A549 (cell line): ENCODE data around the gene IL1RAP. TPM values are rescaled to one million over a fixed set of nuclear protein-coding genes. Genes with fewer than 3 reads are reported as not detected.
A peak's percentile ranks its signal among the peaks of the same experiment; 100 is the strongest.

ENCODE experiments used
- ATAC-seq, 2 experiments: fragments of 200-7000 bp in 1 of 2; fragments of >200 bp in 1 of 2; cut with Nextera tagmentation in 1 of 2; cut with Tn5 transposase in 1 of 2; 3 replicates each; pipeline versions ENCODE4 v1.8.0 to v1.9.1; 2018 to 2020; ENCODE audit warnings: mild to moderate bottlenecking in 1 of 2, moderate library complexity in 1 of 2
- CTCF ChIA-PET: fragments of 300-600 bp; sonication (Branson Sonifier 250); formaldehyde crosslinking; extraction: SDS; loops from one replicate; lab custom pipeline; 2021; ENCODE audit warnings: antibody characterized with exemption, inconsistent platforms; lab: Yijun Ruan, JAX
- POLR2A ChIA-PET: fragments of 350-600 bp; formaldehyde crosslinking; extraction: SDS; loops from one replicate; lab custom pipeline; 2021; ENCODE audit warnings: antibody characterized with exemption, inconsistent platforms; lab: Yijun Ruan, JAX
- DNase-seq, 2 experiments: peaks; one replicate each; pipeline versions ENCODE4 v3.0.0 to v3.0.0-alpha.2; 2011 to 2016; ENCODE audit warnings: low read depth in 1 of 2, low spot score in 1 of 2
- FAIRE-seq: peaks from 2 replicates; lab custom pipeline; 2011; peaks lifted over from hg19 to GRCh38; lab: Jason Lieb, UNC
- H3K27ac ChIP-seq, 2 experiments: fragments of >200 bp; sonication (Bioruptor Twin); formaldehyde crosslinking; 3 replicates each; pipeline ENCODE4 v1.5.1; 2016 to 2017
- H3K4me1 ChIP-seq: fragments of >200 bp; sonication (Bioruptor Twin); formaldehyde crosslinking; 3 replicates; pipeline ENCODE4 v1.6.1; 2016
- H3K4me2 ChIP-seq: fragments of >200 bp; sonication (Bioruptor Twin); formaldehyde crosslinking; 3 replicates; pipeline ENCODE4 v1.6.1; 2016
- H3K4me3 ChIP-seq: fragments of >200 bp; sonication (Bioruptor Twin); formaldehyde crosslinking; 3 replicates; pipeline ENCODE4 v1.5.1; 2016
- H3K9me3 ChIP-seq: fragments of >200 bp; sonication (Bioruptor Twin); formaldehyde crosslinking; 3 replicates; pipeline ENCODE4 v1.6.1; 2016
- BHLHE40 ChIP-seq: IDR thresholded peaks from 2 replicates; pipeline ENCODE4 v1.6.1; 2012; ENCODE audit warnings: low read depth, low read length, inconsistent platforms
- CBX2 ChIP-seq: fragments of 200-600 bp; sonication (generic); IDR thresholded peaks from 2 replicates; pipeline ENCODE4 v1.6.1; 2016; ENCODE audit warnings: low read depth, mild to moderate bottlenecking, borderline replicate concordance
- CHD2 ChIP-seq: fragments of 150-350 bp; IDR thresholded peaks from 2 replicates; pipeline ENCODE4 v1.6.1; 2014; ENCODE audit warnings: low read length; ENCODE audit not compliant: partially characterized antibody
- ESRRA ChIP-seq: fragments of 150-350 bp; IDR thresholded peaks from 2 replicates; pipeline ENCODE4 v1.6.1; 2014; ENCODE audit warnings: mild to moderate bottlenecking, low read length, borderline replicate concordance
- FOSB ChIP-seq: fragments of 250-450 bp; sonication (Bioruptor Pico); IDR thresholded peaks from 2 replicates; pipeline ENCODE4 v1.5.0; 2020; ENCODE audit warnings: mild to moderate bottlenecking, moderate library complexity
- GATA3 ChIP-seq: IDR thresholded peaks from 2 replicates; pipeline ENCODE4 v1.6.1; 2012; ENCODE audit warnings: borderline replicate concordance
- HOXA7 ChIP-seq: fragments of 250-450 bp; sonication (Bioruptor Pico); IDR thresholded peaks from 2 replicates; pipeline ENCODE4 v1.5.0; 2020; ENCODE audit warnings: mild to moderate bottlenecking, moderate library complexity
- MAFK ChIP-seq: fragments of 450-650 bp; IDR thresholded peaks from 2 replicates; pipeline ENCODE4 v1.6.1; 2014; ENCODE audit not compliant: partially characterized antibody
- NR3C1 ChIP-seq: fragments of >200 bp; sonication (Bioruptor Twin); formaldehyde crosslinking; IDR thresholded peaks from 3 replicates; pipeline ENCODE4 v1.6.1; 2017
- RAD21 ChIP-seq, 2 experiments: fragments of >200 bp in 1 of 2; sonication (Bioruptor Twin) in 1 of 2; formaldehyde crosslinking in 1 of 2; IDR thresholded peaks in 1 of 2; conservative IDR thresholded peaks in 1 of 2; 2 replicates in 1 of 2; 3 replicates in 1 of 2; pipeline ENCODE4 v1.6.1; 2012 to 2018; ENCODE audit warnings: inconsistent platforms in 1 of 2
- SMC3 ChIP-seq: fragments of >200 bp; sonication (Bioruptor Twin); formaldehyde crosslinking; IDR thresholded peaks from 3 replicates; pipeline ENCODE4 v1.6.1; 2018; ENCODE audit warnings: inconsistent platforms
- TFCP2L1 ChIP-seq: fragments of 250-450 bp; sonication (Bioruptor Pico); IDR thresholded peaks from 2 replicates; pipeline ENCODE4 v1.5.0; 2021; ENCODE audit warnings: mild to moderate bottlenecking
- ZFP36 ChIP-seq: fragments of 450-650 bp; IDR thresholded peaks from 2 replicates; pipeline ENCODE4 v1.6.1; 2014; ENCODE audit warnings: borderline replicate concordance; ENCODE audit not compliant: partially characterized antibody
- WGBS: methylation state at CpG from one replicate; pipeline ENCODE4 v1.1.6; 2017; ENCODE audit errors: missing lambda C conversion rate; 5-methylcytosine and 5-hydroxymethylcytosine counted together
- polyA plus RNA-seq, 4 experiments: library from polyadenylated mRNA; depleted of rRNA in 3 of 4; stranded (reverse); fragments of >200 nt; fragmentation: RNase III in 1 of 4; extraction: RNeasy Plus Mini Kit Qiagen cat#74134 plus additional on column Dnase treatment in 1 of 4; gene quantifications; 2 replicates in 3 of 4; 3 replicates in 1 of 4; pipeline ENCODE4 v1.2.3, GENCODE V29; 2011 to 2017
- TF ChIP-seq, protein P1 (sequence below): fragments of 200-600 bp; sonication (generic); IDR thresholded peaks from 2 replicates; pipeline ENCODE4 v1.6.1; 2016; ENCODE audit warnings: antibody characterized with exemption, mild to moderate bottlenecking, moderate library complexity
- TF ChIP-seq, protein P2 (sequence below): IDR thresholded peaks from 2 replicates; pipeline ENCODE4 v1.6.1; 2012
- TF ChIP-seq, protein P3 (sequence below): fragments of 450-650 bp; IDR thresholded peaks from 2 replicates; pipeline ENCODE4 v1.6.1; 2014; ENCODE audit warnings: antibody characterized with exemption

IL1RAP gene
- polyA plus RNA-seq, 2 of the 4 experiments (the other 2 are of a cell fraction), result 3.9 to 18.5 TPM

- Histone ChIP-seq H3K9me3 (no peaks in the 10 kb centered on the region), H3K4me2 (no peak overlapping the region), H3K4me1 (peaks cover 16% of the 10 kb centered on the region), H3K4me3 (no peak overlapping the region), H3K27ac (no peak overlapping the region)
- no peak for ATAC-seq
- ChIA-PET POLR2A (no interaction called here), CTCF (no interaction called here)
- TF ChIP-seq HOXA7 (CRISPR knock-in tag) (no peak), GATA3 (no peak), ZFP36 (no peak), CBX2 (no peak), NR3C1 (no peak), FOSB (no peak), CHD2 (no peak), BHLHE40 (no peak), MAFK (no peak), ESRRA (no peak), TFCP2L1 (CRISPR knock-in tag) (no peak)
- TF ChIP-seq, protein P1, sequence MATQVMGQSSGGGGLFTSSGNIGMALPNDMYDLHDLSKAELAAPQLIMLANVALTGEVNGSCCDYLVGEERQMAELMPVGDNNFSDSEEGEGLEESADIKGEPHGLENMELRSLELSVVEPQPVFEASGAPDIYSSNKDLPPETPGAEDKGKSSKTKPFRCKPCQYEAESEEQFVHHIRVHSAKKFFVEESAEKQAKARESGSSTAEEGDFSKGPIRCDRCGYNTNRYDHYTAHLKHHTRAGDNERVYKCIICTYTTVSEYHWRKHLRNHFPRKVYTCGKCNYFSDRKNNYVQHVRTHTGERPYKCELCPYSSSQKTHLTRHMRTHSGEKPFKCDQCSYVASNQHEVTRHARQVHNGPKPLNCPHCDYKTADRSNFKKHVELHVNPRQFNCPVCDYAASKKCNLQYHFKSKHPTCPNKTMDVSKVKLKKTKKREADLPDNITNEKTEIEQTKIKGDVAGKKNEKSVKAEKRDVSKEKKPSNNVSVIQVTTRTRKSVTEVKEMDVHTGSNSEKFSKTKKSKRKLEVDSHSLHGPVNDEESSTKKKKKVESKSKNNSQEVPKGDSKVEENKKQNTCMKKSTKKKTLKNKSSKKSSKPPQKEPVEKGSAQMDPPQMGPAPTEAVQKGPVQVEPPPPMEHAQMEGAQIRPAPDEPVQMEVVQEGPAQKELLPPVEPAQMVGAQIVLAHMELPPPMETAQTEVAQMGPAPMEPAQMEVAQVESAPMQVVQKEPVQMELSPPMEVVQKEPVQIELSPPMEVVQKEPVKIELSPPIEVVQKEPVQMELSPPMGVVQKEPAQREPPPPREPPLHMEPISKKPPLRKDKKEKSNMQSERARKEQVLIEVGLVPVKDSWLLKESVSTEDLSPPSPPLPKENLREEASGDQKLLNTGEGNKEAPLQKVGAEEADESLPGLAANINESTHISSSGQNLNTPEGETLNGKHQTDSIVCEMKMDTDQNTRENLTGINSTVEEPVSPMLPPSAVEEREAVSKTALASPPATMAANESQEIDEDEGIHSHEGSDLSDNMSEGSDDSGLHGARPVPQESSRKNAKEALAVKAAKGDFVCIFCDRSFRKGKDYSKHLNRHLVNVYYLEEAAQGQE, result no peak
- TF ChIP-seq, protein P2, sequence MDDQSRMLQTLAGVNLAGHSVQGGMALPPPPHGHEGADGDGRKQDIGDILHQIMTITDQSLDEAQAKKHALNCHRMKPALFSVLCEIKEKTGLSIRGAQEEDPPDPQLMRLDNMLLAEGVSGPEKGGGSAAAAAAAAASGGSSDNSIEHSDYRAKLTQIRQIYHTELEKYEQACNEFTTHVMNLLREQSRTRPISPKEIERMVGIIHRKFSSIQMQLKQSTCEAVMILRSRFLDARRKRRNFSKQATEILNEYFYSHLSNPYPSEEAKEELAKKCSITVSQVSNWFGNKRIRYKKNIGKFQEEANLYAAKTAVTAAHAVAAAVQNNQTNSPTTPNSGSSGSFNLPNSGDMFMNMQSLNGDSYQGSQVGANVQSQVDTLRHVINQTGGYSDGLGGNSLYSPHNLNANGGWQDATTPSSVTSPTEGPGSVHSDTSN, result no peak
- TF ChIP-seq, protein P3, sequence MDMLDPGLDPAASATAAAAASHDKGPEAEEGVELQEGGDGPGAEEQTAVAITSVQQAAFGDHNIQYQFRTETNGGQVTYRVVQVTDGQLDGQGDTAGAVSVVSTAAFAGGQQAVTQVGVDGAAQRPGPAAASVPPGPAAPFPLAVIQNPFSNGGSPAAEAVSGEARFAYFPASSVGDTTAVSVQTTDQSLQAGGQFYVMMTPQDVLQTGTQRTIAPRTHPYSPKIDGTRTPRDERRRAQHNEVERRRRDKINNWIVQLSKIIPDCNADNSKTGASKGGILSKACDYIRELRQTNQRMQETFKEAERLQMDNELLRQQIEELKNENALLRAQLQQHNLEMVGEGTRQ, result no peak
- DNase-seq, result no peak
- no peak for FAIRE-seq
- 77% methylated on average over 3 of the region's 3 CpGs for WGBS
Measured at GRCh38 chr3:190502946-190503345, 10.9 kb upstream of the IL1RAP start.

DNA sequence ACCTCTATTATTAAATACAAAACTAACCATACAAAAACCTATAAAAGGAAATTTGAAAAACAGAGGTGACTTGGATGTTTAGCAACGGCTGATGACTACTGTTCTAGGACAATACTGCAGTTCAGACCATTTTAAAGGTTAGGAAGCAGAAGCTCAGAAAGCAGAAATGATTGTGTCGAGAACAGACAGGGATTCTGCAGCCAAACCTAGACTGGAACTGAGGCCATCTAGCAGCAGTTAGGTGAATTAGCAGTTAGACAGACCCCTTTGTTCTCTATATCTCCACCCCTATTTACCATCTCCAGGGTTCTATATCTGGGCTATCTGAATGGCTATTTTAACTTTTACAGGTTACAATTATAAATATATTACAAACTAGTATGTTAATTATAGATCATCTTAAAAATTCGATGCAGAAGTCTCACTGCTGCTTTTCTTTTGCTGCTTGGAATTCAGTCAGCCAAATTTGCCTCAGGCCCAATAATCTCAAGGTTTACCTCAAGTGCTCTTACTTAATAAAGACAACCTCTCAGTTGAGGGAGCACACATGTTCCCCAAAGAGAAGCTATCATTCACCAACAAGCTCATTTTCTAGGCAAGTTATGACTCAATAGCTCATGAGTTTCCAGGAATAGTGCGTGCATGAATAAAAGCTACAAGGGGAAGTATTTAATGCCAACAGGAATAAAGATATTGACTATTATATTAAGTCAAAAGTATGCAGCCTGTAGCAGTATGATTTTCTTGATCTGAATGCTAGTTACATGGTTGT lies 9.3 kb upstream of the IL1RAP start:
- Histone ChIP-seq H3K4me1 (peaks cover 16% of the 10 kb centered on the region), H3K27ac (no peak overlapping the region), H3K9me3 (no peaks in the 10 kb centered on the region), H3K4me2 (peak overlapping the region; percentile 61; the same call in 2 of the 3 replicates), H3K4me3 (no peak overlapping the region)
- peak; percentile 50 to 76; a peak in 4 of 6 replicates for ATAC-seq
- ChIA-PET POLR2A (interaction anchor here (0.5 to 1.1 kb wide), 2 partner anchors 9 to 193 kb away, joined by 3 to 5 read pairs; partner anchors contain the start of gene IL1RAP), CTCF (interaction anchor here (1.6 to 1.7 kb wide), 2 partner anchors 9 to 195 kb away, joined by 6 to 7 read pairs; partner anchors contain the start of gene IL1RAP)
- DNase-seq, result no peak
- no peak for FAIRE-seq
- TF ChIP-seq RAD21 (conservative IDR thresholded peaks at IDR 0.05 in 1 of 2, IDR thresholded peaks at IDR 0.05 in 1 of 2) (0 out of 5 replicates have a peak, but pooled peaks of 1 of the 2 experiments have one; percentile 26), SMC3 (no peak)
- 37% methylated on average over 4 of the region's 4 CpGs for WGBS
